GM12873 (cell line): ENCODE measurements around the gene MOK.

Source experiments
- CTCF ChIP-seq: IDR thresholded peaks from 2 replicates; pipeline ENCODE4 v1.5.1; 2012; ENCODE audit warnings: low read depth, mild to moderate bottlenecking, moderate library complexity, low read length, control low read depth; ENCODE audit not compliant: insufficient read depth; ENCODE audit errors: missing control alignments

The MOK gene

GRCh38 chr14:102185360-102185759 lies 119.6 kb downstream of the MOK start:
- TF ChIP-seq CTCF, result no peak

- TF ChIP-seq CTCF, result no peak
Measured at GRCh38 chr14:102184316-102185035, 120.5 kb downstream of the MOK start.

- no peak for TF ChIP-seq CTCF
Measured at GRCh38 chr14:102183886-102184285, 121.1 kb downstream of the MOK start.

GRCh38 chr14:102182936-102183619 lies 121.9 kb downstream of the MOK start:
- TF ChIP-seq CTCF, result no peak

GRCh38 chr14:102182190-102182589 lies 122.8 kb downstream of the MOK start:
- TF ChIP-seq CTCF, result no peak

GRCh38 chr14:102181187-102181586 lies 123.8 kb downstream of the MOK start:
- no peak for TF ChIP-seq CTCF

GRCh38 chr14:102180248-102180998 lies 124.5 kb downstream of the MOK start:
- no peak for TF ChIP-seq CTCF
